ENCODE data around the gene MAD1L1.
"Not testable (repeated sequence)": the region's sequence is repeated elsewhere in the genome, so short reads cannot be mapped to it uniquely, and the experiment has no call there.

The MAD1L1 gene

DNA sequence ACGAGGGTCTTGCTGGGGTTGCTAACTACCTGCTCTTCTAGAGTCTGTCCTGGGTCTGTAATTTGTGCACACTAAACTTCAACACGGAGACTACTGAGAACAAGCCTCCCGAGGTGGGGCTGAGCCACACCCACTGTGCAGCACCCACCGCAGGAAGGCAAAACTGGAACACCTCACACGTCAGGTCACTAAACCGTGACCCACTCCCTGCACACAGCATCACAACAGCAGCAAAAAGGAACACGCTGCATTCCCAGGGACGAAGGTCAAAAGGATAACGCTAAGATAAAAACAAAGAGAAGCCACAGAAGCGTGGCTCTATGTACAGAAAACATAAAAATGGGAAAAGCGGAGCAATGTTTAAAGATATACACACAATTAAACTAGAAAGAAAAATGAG, 170.1 kb downstream of the MAD1L1 start:
- Histone ChIP-seq H3K9ac (ENCODE audit: low read length) (no peak overlapping the region), H3K79me2 (ENCODE audit: insufficient read depth, low read length) (no peaks in the 10 kb centered on the region), H3K9me2 (replicated peaks; ENCODE audit: insufficient read depth, low read length) (no peaks in the 10 kb centered on the region), H3K4me2 (ENCODE audit: low read depth, low read length, poor library complexity, severe bottlenecking) (no peak overlapping the region), H2AFZ (ENCODE audit: low read depth, low read length, severe bottlenecking) (no peak overlapping the region), H3F3A (ENCODE audit: insufficient read depth) (no peaks in the 10 kb centered on the region), H3K27ac (ENCODE audit: low read depth, low read length) (no peak overlapping the region), H3K36me3 (ENCODE audit: low read length) (no peaks in the 10 kb centered on the region), H3K4me3 (ENCODE audit: insufficient read depth, low read length, poor library complexity, severe bottlenecking) (no peak overlapping the region), H3K27me3 (ENCODE audit: low read length) (no peaks in the 10 kb centered on the region), H4K20me1 (ENCODE audit: low read depth, low read length) (no peaks in the 10 kb centered on the region), H3K9me3 (ENCODE audit: insufficient read depth, low read length) (peaks cover 5% of the 10 kb centered on the region; the same call in 1 of the 2 replicates)
- TF ChIP-seq EZH2phosphoT487 (conservative IDR thresholded peaks at IDR 0.05; ENCODE audit: low read length): no peak
- TF ChIP-seq, protein P1, sequence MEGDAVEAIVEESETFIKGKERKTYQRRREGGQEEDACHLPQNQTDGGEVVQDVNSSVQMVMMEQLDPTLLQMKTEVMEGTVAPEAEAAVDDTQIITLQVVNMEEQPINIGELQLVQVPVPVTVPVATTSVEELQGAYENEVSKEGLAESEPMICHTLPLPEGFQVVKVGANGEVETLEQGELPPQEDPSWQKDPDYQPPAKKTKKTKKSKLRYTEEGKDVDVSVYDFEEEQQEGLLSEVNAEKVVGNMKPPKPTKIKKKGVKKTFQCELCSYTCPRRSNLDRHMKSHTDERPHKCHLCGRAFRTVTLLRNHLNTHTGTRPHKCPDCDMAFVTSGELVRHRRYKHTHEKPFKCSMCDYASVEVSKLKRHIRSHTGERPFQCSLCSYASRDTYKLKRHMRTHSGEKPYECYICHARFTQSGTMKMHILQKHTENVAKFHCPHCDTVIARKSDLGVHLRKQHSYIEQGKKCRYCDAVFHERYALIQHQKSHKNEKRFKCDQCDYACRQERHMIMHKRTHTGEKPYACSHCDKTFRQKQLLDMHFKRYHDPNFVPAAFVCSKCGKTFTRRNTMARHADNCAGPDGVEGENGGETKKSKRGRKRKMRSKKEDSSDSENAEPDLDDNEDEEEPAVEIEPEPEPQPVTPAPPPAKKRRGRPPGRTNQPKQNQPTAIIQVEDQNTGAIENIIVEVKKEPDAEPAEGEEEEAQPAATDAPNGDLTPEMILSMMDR (IDR thresholded peaks at IDR 0.05; ENCODE audit: insufficient read depth, low read length, poor library complexity, severe bottlenecking): no peak

DNA sequence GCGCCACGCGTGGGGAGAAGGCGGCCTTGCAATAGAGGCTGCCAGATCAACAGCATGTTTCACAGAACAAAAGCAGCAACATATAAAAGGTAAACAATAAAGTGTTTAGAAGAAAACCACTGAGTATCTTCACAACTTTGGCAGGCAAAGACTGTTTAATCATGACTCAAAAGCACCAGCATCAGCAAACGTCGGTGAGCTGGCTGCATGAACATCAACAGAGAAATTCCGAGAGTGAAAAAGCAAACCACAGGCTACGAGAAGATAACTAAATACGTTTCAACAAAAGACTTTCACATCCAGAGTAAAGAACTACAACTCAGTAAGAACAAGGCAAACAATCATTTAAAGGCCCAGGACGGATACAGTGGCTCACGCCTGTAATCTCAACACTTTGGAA, 172.0 kb downstream of the MAD1L1 start:
- Histone ChIP-seq H3K36me3 (ENCODE audit: low read length) (no peaks in the 10 kb centered on the region), H4K20me1 (ENCODE audit: low read depth, low read length) (no peaks in the 10 kb centered on the region), H3K9me2 (replicated peaks; ENCODE audit: insufficient read depth, low read length) (no peaks in the 10 kb centered on the region), H3K4me2 (ENCODE audit: low read depth, low read length, poor library complexity, severe bottlenecking) (no peak overlapping the region), H2AFZ (ENCODE audit: low read depth, low read length, severe bottlenecking) (no peak overlapping the region), H3F3A (ENCODE audit: insufficient read depth) (no peaks in the 10 kb centered on the region), H3K27me3 (ENCODE audit: low read length) (no peaks in the 10 kb centered on the region), H3K27ac (ENCODE audit: low read depth, low read length) (no peak overlapping the region), H3K9ac (ENCODE audit: low read length) (no peak overlapping the region), H3K9me3 (ENCODE audit: insufficient read depth, low read length) (peaks cover 5% of the 10 kb centered on the region; the same call in 1 of the 2 replicates), H3K4me3 (ENCODE audit: insufficient read depth, low read length, poor library complexity, severe bottlenecking) (no peak overlapping the region), H3K79me2 (ENCODE audit: insufficient read depth, low read length) (no peaks in the 10 kb centered on the region)
- TF ChIP-seq, protein P1 (IDR thresholded peaks at IDR 0.05; ENCODE audit: insufficient read depth, low read length, poor library complexity, severe bottlenecking): no peak
- no peak for TF ChIP-seq EZH2phosphoT487 (conservative IDR thresholded peaks at IDR 0.05; ENCODE audit: low read length)

DNA sequence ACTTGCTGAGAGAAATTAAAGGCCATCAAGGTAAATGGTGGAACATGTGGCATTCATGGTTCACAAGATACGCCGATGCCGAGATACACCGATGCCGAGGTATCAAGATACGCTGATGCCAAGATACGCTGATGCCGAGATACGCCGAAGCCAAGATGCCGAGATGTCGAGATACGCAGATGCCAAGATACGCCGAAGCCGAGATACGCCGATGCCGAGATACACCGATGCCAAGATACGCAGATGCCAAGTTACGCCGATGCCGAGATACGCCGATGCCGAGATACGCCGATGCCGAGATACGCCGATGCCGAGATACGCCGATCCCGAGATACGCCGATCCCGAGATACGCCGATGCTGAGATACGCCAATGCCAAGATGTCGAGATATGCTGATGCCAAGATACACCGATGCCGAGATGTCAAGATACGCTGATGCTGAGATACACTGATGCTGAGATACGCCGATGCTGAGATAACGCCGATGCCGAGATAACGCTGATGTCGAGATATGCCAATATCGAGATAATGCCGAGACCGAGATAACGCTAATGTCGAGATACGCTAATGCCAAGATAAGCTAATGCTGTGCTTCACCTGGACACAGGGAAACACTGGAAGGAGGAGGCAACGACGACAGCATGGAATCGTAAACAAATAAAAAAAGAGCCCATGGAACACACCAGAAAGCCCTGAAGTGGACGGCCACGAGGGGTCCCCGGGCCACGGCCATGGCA, 172.6 kb downstream of the MAD1L1 start:
- H3K4me3 ChIP-seq (ENCODE audit: insufficient read depth, low read length, poor library complexity, severe bottlenecking): no peak overlapping the region
- no peaks in the 10 kb centered on the region for H3K9me2 ChIP-seq (replicated peaks; ENCODE audit: insufficient read depth, low read length)
- H3K79me2 ChIP-seq (ENCODE audit: insufficient read depth, low read length): no peaks in the 10 kb centered on the region
- no peak overlapping the region for H3K4me2 ChIP-seq (ENCODE audit: low read depth, low read length, poor library complexity, severe bottlenecking)
- H3F3A ChIP-seq (ENCODE audit: insufficient read depth): no peaks in the 10 kb centered on the region
- no peak overlapping the region for H3K27ac ChIP-seq (ENCODE audit: low read depth, low read length)
- no peak overlapping the region for H3K9ac ChIP-seq (ENCODE audit: low read length)
- peaks cover 5% of the 10 kb centered on the region; the same call in 1 of the 2 replicates for H3K9me3 ChIP-seq (ENCODE audit: insufficient read depth, low read length)
- H2AFZ ChIP-seq (ENCODE audit: low read depth, low read length, severe bottlenecking): no peak overlapping the region
- H3K27me3 ChIP-seq (ENCODE audit: low read length): no peaks in the 10 kb centered on the region
- TF ChIP-seq EZH2phosphoT487 (conservative IDR thresholded peaks at IDR 0.05; ENCODE audit: low read length): no peak
- no peaks in the 10 kb centered on the region for H3K36me3 ChIP-seq (ENCODE audit: low read length)
- no peaks in the 10 kb centered on the region for H4K20me1 ChIP-seq (ENCODE audit: low read depth, low read length)

DNA sequence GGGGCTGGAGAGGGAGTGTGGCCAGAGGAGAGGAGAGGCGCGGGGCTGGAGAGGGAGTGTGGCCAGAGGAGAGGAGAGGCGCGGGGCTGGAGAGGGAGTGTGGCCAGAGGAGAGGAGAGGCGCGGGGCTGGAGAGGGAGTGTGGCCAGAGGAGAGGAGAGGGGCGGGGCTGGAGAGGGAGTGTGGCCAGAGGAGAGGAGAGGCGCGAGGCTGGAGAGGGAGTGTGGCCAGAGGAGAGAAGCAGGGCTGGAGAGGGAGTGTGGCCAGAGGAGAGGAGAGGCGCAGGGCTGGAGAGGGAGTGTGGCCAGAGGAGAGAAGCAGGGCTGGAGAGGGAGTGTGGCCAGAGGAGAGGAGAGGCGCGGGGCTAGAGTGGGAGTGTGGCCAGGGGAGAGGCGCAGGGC, 174.5 kb downstream of the MAD1L1 start:
- H3K9me2 ChIP-seq (replicated peaks; ENCODE audit: insufficient read depth, low read length); H3K36me3 ChIP-seq (ENCODE audit: low read length); H3K27ac ChIP-seq (ENCODE audit: low read depth, low read length); H3K9ac ChIP-seq (ENCODE audit: low read length); H3K79me2 ChIP-seq (ENCODE audit: insufficient read depth, low read length); H2AFZ ChIP-seq (ENCODE audit: low read depth, low read length, severe bottlenecking); H4K20me1 ChIP-seq (ENCODE audit: low read depth, low read length); H3F3A ChIP-seq (ENCODE audit: insufficient read depth); H3K4me2 ChIP-seq (ENCODE audit: low read depth, low read length, poor library complexity, severe bottlenecking); H3K27me3 ChIP-seq (ENCODE audit: low read length); H3K4me3 ChIP-seq (ENCODE audit: insufficient read depth, low read length, poor library complexity, severe bottlenecking); H3K9me3 ChIP-seq (ENCODE audit: insufficient read depth, low read length): not testable (repeated sequence)
